H1 (cell line): ENCODE results near the gene DGKH. TPM values are rescaled to one million over a fixed set of nuclear protein-coding genes. Genes with fewer than 3 reads are reported as not detected.

Experiments used
- ASH2L ChIP-seq: fragments of 200-600, 300-600 bp; sonication (generic); IDR thresholded peaks from one replicate; pipeline ENCODE4 v1.7.1; 2017; ENCODE audit warnings: low read length
- CHD7 ChIP-seq: fragments of 300-600 bp; sonication (generic); IDR thresholded peaks from 2 replicates; pipeline ENCODE4 v1.7.1; 2012; ENCODE audit warnings: low read length, moderate library complexity, mild to moderate bottlenecking, inconsistent platforms; ENCODE audit not compliant: insufficient replicate concordance
- CREB1 ChIP-seq: IDR thresholded peaks from 2 replicates; pipeline ENCODE4 v1.6.1; 2012; ENCODE audit warnings: inconsistent platforms
- FOSL1 ChIP-seq: IDR thresholded peaks from 2 replicates; pipeline ENCODE4 v1.6.1; 2011; ENCODE audit warnings: mild to moderate bottlenecking, low read depth, low read length, moderate library complexity; ENCODE audit not compliant: insufficient read depth
- PHF8 ChIP-seq: fragments of 200-600 bp; sonication (generic); conservative IDR thresholded peaks from 2 replicates; pipeline ENCODE4 v1.7.1; 2012; ENCODE audit warnings: low read depth, mild to moderate bottlenecking, inconsistent platforms, low read length, moderate library complexity
- RFX5 ChIP-seq: IDR thresholded peaks from 2 replicates; pipeline ENCODE4 v1.6.1; 2011; ENCODE audit warnings: low read depth, low read length, improper control_type of control experiment, borderline replicate concordance
- SP2 ChIP-seq: IDR thresholded peaks from 2 replicates; pipeline ENCODE4 v1.6.1; 2012; ENCODE audit warnings: mild to moderate bottlenecking, low read length, inconsistent platforms
- TAF1 ChIP-seq: IDR thresholded peaks from 2 replicates; pipeline ENCODE4 v1.6.1; 2011; ENCODE audit warnings: mild to moderate bottlenecking, low read depth, low read length
- polyA plus RNA-seq, 7 experiments: library from polyadenylated mRNA; depleted of rRNA in 3 of 7; stranded (reverse) in 5 of 7; unstranded in 2 of 7; fragments of >200 nt in 5 of 7; fragments of 200-250 nt in 2 of 7; gene quantifications; 1 replicate in 5 of 7; 2 replicates in 1 of 7; 4 replicates in 1 of 7; pipeline versions ENCODE4 v1.2.1 to v1.2.3, GENCODE V29; 2011 to 2013; ENCODE audit warnings: missing spikeins in 2 of 7, mixed read lengths in 2 of 7
- total RNA-seq: library from RNA; stranded (reverse); fragmentation: NEBNext Ultra II Directional; extraction: Animal tissue kit (Norgen Biotek cat#: 25700); gene quantifications from 2 replicates; pipeline ENCODE4 v1.2.1, GENCODE V29; 2021

DGKH gene
- total and polyA plus RNA-seq, 2 of the 8 experiments (the other 6 are each of a cell fraction or from before 2014, with no cell fraction given) = 2.1 to 7.9 TPM

GRCh38 chr13:42225051-42225450 lies 176.6 kb downstream of the DGKH start (continued):
- TF ChIP-seq CHD7 (no peak), CREB1 (no peak), TAF1 (no peak), RFX5 (no peak), PHF8 (no peak), FOSL1 (no peak), SP2 (no peak), ASH2L (no peak)
- TF ChIP-seq, all 59 proteins: peak for 0
